Measurements from ENCODE around the gene MRTFB.

DNA sequence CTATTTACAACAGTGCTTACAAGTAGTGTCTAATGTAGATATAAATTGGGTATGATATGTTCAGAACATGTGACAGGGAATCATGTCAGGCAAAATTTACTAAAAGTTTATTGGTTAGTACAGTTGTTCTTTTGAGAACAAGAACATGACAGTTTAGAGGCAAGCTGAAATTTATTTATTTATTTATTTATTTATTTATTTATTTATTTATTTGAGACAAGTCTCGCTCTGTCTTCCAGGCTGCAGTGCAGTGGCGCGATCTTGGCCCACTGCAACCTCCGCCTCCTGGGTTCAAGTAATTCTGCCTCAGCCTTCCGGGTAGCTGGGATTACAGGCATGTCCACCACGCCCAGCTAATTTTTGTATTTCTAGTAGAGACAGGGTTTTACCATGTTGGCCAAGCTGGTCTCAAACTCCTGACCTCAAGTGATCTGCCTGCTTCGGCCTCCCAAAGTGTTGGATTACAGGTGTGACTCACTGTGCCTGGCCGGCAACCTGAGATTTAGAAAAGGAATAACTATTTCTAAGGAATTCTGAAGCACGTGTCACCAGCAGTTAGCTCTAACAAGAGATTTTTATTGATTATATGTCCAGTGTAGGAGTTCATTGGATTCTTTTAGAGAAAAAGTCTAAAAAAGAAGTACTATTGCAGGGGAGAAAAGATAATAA is 24.9 kb downstream of the MRTFB start:
- TF ChIP-seq CTCF (IDR thresholded peaks at IDR 0.05; ENCODE audit: insufficient read depth, low read length) (no peak), POLR2AphosphoS5 (IDR thresholded peaks at IDR 0.05; ENCODE audit: low read depth) (no peak)

All from HL-60 (cell line).